ENCODE measurements around the gene RARA.

RARA gene

DNA sequence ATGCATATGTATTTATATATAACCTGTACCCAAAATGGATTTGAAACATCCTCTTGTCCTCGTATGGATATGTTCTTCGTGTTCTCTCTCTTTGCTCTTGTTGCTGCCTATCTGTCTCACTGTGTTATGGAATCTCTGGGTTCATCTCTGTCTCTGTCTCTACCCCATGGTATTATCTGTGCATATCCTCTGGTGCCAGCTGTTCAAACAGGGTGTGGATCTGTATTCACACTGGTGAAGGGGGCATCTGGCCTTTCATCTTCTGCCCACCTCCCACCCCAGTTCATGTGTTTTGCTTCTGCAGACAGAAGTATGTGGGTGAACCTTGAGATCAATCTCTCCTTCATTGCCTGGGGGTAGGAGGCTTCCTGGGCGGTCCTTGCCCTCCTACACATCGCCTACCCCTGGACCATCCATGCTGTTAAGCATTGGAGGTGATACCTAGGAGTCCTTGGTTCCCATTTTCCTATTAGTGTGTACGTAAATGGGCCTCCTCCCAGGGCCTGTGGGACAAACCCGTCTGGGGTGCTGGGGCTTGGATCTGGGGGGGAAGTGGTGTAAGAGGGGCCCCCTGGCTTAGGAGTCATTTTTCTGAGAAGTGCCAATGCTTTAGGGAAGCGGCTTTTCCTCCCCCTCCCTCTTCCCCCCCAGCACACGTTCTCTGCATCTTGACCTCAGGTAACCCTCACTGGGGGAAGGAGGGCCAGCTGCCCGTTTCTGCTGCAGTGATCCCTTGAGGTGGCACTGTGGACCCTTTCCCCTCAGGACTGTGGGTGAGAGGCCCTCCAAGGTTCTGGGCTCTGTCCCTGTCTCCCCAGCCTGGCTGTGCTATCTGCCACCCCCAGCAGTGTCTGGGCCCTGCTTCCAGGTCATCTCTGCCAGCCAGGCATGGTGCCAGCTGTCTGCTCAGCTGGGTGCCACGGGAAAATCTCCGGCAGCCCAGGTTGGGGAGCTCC lies 21.1 kb downstream of the RARA start:
- DNase-seq = no peak

GRCh38 chr17:40330850-40331470 lies 22.0 kb downstream of the RARA start:
- no peak for DNase-seq

DNA sequence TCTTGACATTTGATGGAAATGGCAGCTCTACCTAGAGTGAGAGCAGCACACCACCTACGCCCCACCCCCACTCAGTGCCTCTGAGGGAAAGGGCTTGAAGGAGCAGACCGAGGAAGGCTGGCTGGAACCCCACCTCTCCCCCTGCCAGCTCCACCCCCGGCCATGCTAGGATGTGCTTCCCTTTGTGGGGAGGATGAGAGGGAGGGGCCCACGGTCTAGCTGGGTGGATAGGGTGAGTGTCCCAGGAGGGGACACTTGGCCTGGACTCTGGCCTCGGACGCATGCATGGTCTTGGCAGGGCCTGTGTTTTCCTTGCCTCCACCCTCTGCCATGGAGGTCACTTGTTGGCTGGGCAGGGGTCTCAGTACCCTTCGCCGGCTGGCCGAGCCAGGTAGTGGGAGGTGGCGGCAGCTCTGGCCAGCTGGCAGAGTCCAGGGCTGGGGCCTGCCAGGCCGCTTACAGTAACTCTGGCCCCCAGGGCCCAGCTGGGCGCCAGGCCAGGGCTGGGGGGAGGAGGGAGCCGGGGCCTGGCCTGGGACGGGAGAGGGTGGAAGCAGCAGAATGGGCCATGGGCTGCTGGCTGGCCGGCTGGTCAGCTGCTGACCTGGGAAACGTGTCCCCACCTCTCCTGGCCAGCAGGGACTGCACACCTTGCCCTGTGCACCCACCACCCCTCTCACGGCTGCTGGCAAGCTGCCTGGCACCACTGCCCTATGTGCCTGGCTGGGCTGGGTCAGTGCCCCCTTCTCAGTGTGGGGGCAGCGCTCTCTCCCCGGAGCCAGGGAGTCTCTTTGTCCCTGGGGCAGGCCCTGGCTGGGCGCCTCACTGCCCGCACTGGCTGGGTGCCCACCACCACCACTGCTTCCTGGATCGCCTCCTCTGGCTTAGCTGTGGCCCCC lies 23.0 kb downstream of the RARA start:
- DNase-seq = no peak

DNA sequence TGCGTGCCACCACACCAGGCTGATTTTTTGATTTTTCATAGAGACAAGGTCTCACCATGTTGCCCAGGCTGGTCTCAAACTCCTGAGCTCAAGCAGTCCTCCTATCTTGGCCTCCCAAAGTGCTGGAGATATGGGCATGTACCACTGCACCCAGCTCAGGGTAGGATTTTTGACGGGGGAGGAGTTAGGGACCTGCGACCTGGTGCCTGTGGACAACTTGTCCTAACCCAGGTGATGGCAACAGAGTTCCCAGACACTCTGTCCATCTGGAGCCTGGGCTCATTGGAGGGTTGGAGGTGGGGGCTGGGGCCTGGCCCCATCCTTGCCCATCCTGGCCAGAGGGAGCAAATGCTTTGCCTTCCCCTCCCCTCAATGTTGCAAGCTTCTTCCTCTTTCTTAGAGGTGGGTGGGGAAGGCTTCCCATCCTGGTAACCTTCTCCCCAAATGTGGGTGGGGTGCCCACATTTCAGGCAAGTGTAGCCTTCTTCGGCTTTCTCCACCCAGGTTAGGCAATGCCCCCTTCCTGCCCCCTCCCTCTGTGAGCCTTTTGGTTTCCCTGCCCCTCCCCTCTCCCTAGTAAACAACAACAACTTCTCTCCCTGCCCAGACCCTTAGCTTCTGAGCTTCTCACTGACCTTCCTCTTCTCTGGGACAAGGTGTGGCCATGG lies 24.9 kb downstream of the RARA start:
- DNase-seq = no peak

DNA sequence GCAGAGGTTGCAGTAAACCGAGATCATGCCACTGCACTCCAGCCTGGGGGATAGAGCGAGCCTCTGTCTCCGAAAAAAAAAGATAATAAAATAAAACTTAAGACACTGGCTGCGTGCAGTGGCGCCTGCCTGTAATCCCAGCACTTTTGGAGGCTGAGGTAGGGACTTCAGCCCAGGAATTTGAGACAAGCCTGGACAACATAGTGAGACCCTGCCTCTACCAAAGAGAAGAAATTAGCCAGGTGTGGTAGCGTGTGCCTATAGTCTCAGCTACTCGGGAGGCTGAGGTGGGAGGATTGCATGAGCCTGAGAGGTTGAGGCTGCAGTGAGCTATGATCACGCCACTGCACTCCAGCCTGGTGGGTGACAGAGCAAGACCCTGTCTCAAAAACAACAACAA lies 26.6 kb downstream of the RARA start:
- DNase-seq = no peak

DNA sequence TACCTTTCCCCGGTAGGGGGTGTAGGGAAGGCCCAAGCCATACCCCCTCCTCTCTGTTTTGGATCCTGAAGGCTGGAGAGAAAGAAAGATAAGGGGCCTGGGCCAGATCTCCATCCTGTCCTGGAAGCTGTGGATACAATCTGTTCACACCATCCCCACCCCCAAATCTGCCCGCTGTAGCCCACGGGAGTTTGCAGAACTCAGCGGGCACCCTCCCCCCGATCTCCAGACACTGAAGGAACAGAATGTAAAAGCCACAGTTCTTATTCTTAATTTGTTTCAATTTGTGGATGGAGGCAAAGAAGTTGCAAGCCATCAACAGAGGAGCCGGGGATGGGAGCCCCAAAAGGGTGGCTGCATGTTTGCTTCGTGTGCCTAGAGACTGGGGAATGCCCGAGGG lies 28.4 kb downstream of the RARA start:
- DNase-seq = no peak

DNA sequence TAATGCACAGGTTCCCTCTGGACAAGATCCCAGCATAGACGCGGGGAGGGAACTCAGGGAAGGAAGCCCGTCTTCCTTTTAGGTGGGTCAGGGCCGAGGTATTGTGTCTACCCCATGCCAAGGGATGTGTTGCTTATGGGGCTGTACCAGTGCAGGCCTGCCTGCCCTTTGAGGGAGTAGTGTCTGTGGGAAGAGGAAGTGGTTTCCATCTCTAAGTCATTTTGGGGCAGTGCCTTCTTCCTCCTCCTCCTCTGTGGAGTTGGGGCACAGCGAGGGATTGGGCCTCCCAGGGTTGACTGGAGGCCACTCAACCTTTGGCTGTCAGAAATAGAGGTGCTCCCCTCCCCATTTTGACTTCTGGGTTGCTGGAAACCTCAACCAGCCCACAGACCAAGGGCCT lies 29.1 kb downstream of the RARA start:
- no peak for DNase-seq

GRCh38 chr17:40338941-40339649 lies 30.1 kb downstream of the RARA start:
- no peak for DNase-seq

DNA sequence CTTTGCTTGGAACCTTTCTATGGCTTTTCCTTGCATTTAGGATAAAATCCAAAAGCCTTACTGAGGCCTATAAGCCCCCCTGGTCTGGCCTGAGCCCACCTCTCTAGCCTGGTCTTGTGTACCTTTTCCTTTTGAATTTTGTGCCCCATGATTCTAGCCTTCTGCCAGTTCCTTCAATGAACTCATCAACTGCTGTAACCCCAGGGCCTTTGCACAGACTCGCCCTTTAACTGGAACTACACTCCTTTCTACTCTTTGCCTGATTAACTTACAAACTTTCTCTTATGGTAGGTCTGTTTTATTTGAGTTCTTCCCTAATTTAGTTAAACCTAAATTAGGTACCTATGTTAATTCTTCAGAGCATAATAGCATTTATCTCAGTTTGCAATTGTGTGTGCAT lies 31.3 kb downstream of the RARA start:
- no peak for DNase-seq

DNA sequence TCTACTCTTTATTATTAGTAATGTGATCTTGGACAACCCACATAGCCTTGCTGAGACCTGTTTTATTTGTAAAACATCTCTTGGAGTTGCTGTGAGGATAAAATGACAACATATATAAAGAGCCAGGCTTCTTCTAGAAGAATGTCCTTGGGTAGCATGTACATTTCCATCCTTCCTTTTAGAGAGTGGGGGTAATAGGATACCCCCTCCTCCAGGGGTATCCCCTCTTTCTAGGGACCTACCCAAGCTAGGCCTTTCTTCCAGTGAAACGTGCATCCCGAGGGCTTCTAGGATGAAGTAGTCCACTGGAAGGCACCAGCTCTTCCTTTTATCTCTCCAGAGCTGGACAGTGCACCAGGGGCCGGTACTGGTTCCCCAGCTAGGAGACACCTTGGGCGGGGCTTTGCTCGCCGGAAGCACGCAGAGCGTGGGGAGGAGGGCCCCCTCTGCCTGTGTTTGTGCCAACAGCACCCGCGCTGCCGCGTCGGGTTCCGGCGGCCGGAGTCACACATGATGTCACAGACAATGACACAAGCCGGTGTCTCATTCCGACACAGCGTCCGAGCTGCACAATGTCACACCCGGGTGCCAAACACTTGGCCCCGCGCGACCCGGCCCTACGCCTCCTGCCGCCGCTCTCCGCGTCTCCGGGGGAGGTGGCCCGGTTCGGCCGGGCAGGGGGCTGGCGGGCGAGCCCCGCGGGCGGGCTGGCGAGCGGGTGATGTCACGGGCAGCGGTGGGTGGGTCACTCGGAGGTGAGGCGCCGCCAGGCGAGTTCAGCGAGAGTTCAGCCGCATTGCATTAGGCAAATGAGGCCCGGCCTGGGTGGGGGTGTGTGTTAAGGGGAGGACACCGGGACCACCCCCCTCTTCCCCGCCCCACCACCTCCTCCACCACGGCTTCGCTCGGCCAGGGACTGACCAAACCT lies 32.2 kb downstream of the RARA start:
- peak; percentile 71 for DNase-seq

DNA sequence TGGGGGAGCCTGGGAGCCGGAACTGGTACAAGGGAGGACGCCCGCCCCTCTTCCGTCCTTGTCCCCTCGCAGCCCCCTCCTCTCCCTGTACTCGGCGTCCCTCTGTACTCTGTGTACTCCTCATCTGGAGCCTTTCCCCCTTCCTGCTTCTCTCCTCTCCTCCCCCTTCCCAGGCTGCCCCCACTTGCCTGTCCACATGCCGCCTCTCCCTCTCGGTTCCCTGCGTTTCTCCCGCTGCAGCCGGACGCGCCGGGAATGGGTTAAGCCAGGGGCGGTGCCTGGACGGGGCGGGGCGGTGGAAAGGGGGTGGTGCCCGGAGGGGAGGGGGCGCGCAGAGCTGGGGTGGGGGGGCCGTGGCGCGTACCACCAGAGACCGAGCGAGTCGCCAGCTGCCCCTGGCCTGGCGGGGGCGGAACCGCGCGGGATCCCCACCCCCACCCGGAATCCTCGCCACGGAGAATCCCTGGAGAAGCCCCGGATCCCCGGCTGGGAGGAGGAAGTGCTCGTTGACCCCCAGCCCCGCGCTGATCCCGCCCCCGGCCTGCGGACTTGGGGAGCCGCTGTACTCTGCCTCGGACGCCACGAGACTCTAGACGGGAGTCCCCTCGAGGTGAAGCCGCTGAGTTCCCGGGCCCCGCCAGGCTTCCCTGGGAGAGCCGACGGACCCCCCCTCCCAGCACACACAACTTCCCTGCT lies 33.0 kb downstream of the RARA start:
- no peak for DNase-seq

DNA sequence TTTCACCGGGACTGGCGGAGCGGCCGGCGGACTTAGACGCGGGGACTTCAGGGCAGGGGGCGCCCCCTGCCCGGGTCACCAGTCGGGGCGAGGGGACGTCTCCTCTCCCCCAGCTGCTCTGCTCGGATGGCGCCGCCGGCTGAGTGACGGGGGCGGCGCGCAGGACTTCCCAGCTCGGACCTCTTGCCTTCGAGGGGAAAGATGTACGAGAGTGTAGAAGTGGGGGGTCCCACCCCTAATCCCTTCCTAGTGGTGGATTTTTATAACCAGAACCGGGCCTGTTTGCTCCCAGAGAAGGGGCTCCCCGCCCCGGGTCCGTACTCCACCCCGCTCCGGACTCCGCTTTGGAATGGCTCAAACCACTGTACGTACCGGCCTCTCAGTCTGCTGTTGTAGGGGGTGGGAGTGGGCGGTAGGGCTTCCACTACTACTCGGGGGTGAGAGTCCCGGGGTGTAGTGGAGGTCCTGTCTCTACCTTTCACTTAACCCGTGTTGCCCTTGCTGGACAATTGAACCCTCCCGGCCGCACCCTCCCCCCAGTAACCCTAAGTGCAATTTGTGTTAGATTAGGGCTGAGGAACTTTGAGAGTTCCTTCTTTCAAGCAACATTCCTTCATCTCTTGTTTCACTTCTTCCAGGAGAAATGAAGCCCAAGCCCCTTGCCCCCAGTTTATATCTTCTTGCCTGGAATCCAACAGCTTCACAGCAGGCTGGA lies 33.7 kb downstream of the RARA start:
- no peak for DNase-seq

- DNase-seq = no peak
These were observed 34.5 kb downstream of the RARA start for GRCh38 chr17:40343219-40344119.

GRCh38 chr17:40344421-40345160 lies 35.6 kb downstream of the RARA start:
- no peak for DNase-seq

DNA sequence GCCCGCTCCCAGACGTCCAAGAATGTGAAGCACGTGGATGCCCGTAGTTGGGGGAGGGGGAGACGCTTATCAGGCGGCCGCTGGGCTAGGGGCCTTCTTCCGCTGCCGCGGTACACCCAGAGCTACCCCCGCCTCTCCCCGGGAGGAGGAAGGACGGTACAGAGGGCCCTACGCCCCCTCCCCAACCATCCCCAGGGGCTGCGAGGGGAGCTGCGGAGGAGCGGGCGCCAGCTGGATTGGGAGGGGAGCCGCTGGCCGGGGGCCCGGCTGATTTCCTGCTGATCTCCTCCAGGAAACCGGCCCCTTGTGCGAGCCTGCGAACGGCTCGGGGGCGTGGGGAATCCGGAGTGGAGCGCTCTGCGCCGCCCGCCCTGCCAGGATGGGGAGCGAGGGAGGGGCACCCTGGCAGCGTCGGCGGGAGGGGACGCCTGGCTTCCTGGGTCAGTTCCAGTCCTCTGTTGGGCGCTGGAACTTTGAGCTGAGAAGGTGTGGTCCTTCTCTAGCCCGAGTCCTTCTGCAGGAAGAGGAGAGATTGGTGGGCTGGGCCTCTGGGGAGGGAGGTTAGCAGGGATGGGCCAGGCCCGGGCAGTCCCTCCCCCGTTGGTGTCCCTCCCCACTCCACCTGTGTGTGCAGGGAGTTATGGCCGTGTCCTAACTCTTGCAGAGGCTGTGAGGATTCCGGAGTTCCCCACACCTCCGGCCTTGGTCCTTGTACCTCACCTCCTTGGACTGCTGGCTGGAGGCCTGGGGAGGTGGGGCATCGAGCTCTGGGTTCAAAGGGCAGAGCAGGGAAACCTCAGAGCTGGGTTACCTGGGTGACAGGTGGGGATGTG lies 36.4 kb downstream of the RARA start:
- no peak for DNase-seq

DNA sequence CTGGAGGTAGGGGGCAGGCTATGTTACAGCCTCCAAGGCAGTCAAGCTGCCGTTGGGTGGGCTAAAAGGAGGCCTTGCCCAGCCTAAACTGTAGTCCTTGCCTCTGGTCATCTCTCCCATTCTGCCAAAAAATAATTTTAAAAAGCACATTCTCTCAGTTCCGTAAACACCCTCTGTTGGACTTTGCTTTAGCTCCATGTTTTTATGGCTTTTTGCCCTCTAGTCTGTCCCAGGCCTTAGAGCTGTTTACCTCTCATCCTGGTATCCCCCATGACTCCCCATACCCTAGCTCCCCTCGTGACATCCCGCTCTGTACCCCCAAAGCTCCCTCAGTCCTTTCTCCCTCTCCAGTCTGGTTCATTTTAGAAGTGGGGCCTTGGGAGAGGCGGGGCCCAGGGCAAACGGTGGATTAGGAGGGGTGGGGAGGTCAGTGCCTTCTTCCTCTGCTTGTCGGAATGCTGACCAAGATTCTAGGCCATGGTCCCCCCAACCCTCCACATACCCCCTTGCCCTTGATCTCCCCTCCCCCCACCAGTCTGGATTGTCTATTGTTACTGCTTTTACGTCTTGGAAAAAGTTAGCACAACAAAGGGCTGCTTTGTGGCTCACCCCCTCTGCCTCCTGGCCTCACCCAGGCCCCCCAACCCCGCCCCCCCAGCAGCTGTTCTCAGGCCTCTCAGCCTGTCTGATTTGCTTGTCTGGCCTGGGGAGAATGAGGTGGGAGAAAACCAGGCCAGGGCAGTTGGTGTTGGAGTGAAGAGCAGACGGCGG lies 37.2 kb downstream of the RARA start:
- DNase-seq = no peak
